ENCODE data around the gene A3GALT2.

The A3GALT2 gene

DNA sequence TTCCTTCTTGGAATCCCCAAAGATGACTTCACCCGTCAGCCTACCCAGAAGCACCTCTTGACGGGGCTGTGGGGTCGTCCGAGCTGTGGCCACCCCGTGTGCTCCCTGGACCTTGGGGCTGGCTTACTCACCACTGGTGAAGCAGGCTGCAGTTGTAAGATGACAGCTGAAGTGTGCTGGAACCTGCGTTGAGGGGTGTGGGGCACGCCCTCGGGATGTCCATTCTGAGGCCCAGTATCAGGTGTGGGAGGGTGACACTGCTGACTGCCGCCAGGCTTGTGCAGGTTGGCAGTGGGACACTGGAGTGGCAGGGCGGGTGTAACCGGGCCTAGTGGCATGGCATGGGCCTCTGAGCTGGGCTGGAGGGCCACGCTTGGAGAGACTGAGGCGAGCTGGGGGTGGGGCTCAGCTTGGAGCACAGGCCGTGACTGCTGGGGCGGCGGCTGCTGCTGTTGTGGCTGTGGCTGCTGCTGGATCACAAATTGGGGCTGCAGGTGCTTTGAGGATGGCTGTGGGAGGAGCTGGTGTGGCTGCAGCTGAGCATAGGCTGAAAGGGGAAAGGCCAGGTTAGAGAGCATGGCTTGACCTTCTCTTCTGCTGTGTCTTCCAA, 33.9 kb upstream of the A3GALT2 start (continued):
- TF ChIP-seq, protein P1, sequence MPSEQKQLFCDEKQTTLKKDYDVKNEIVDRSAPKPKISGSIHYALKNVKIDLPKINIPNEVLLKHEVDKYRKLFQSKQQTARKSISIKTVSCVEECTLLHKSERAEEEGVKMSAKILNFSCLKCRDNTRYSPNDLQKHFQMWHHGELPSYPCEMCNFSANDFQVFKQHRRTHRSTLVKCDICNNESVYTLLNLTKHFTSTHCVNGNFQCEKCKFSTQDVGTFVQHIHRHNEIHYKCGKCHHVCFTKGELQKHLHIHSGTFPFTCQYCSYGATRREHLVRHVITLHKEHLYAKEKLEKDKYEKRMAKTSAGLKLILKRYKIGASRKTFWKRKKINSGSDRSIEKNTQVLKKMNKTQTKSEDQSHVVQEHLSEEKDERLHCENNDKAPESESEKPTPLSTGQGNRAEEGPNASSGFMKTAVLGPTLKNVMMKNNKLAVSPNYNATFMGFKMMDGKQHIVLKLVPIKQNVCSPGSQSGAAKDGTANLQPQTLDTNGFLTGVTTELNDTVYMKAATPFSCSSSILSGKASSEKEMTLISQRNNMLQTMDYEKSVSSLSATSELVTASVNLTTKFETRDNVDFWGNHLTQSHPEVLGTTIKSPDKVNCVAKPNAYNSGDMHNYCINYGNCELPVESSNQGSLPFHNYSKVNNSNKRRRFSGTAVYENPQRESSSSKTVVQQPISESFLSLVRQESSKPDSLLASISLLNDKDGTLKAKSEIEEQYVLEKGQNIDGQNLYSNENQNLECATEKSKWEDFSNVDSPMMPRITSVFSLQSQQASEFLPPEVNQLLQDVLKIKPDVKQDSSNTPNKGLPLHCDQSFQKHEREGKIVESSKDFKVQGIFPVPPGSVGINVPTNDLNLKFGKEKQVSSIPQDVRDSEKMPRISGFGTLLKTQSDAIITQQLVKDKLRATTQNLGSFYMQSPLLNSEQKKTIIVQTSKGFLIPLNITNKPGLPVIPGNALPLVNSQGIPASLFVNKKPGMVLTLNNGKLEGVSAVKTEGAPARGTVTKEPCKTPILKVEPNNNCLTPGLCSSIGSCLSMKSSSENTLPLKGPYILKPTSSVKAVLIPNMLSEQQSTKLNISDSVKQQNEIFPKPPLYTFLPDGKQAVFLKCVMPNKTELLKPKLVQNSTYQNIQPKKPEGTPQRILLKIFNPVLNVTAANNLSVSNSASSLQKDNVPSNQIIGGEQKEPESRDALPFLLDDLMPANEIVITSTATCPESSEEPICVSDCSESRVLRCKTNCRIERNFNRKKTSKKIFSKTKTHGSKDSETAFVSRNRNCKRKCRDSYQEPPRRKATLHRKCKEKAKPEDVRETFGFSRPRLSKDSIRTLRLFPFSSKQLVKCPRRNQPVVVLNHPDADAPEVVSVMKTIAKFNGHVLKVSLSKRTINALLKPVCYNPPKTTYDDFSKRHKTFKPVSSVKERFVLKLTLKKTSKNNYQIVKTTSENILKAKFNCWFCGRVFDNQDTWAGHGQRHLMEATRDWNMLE (tag by site-specific recombination; conservative IDR thresholded peaks at IDR 0.05; ENCODE audit: low read depth) = no peak
- TF ChIP-seq HOXC10 (CRISPR knock-in tag; IDR thresholded peaks at IDR 0.05) = no peak
- TF ChIP-seq ZNF354C (tag by site-specific recombination; IDR thresholded peaks at IDR 0.05; ENCODE audit: borderline replicate concordance, low read depth) = no peak
- TF ChIP-seq ZNF311 (tag by site-specific recombination; IDR thresholded peaks at IDR 0.05; ENCODE audit: borderline replicate concordance) = no peak
- no peak for TF ChIP-seq MYNN (tag by site-specific recombination; IDR thresholded peaks at IDR 0.05; ENCODE audit: borderline replicate concordance)
- TF ChIP-seq ZSCAN5A (tag by site-specific recombination; IDR thresholded peaks at IDR 0.05) = no peak

GRCh38 chr1:33353531-33353930, 32.6 kb upstream of the A3GALT2 start:
- no peak for TF ChIP-seq ZNF335 (tag by site-specific recombination; conservative IDR thresholded peaks at IDR 0.05)
- no peak for TF ChIP-seq ZNF837 (tag by site-specific recombination; IDR thresholded peaks at IDR 0.05)
- no peak for TF ChIP-seq ZNF707 (tag by site-specific recombination; IDR thresholded peaks at IDR 0.05)
- TF ChIP-seq ZNF621 (tag by site-specific recombination; IDR thresholded peaks at IDR 0.05) = no peak
- no peak for TF ChIP-seq YY2 (tag by site-specific recombination; IDR thresholded peaks at IDR 0.05)
- no peak for TF ChIP-seq HOXC10 (CRISPR knock-in tag; IDR thresholded peaks at IDR 0.05)
- no peak for TF ChIP-seq ZNF114 (tag by site-specific recombination; IDR thresholded peaks at IDR 0.05)
- TF ChIP-seq, protein P2, sequence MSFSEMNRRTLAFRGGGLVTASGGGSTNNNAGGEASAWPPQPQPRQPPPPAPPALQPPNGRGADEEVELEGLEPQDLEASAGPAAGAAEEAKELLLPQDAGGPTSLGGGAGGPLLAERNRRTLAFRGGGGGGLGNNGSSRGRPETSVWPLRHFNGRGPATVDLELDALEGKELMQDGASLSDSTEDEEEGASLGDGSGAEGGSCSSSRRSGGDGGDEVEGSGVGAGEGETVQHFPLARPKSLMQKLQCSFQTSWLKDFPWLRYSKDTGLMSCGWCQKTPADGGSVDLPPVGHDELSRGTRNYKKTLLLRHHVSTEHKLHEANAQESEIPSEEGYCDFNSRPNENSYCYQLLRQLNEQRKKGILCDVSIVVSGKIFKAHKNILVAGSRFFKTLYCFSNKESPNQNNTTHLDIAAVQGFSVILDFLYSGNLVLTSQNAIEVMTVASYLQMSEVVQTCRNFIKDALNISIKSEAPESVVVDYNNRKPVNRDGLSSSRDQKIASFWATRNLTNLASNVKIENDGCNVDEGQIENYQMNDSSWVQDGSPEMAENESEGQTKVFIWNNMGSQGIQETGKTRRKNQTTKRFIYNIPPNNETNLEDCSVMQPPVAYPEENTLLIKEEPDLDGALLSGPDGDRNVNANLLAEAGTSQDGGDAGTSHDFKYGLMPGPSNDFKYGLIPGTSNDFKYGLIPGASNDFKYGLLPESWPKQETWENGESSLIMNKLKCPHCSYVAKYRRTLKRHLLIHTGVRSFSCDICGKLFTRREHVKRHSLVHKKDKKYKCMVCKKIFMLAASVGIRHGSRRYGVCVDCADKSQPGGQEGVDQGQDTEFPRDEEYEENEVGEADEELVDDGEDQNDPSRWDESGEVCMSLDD (tag by site-specific recombination; IDR thresholded peaks at IDR 0.05) = no peak
- no peak for TF ChIP-seq SP2 (tag by site-specific recombination; IDR thresholded peaks at IDR 0.05)
- TF ChIP-seq ZNF132 (tag by site-specific recombination; IDR thresholded peaks at IDR 0.05; ENCODE audit: borderline replicate concordance) = no peak
- TF ChIP-seq ZNF610 (tag by site-specific recombination; IDR thresholded peaks at IDR 0.05; ENCODE audit: borderline replicate concordance) = no peak
- TF ChIP-seq KLF16 (tag by site-specific recombination; IDR thresholded peaks at IDR 0.05) = no peak
- Histone ChIP-seq H3K4me3 (ENCODE audit: low read depth, low read length) (no peak overlapping the region), H3K27ac (ENCODE audit: extremely low read depth, low read depth, low read length) (no peak overlapping the region), H3K36me3 (ENCODE audit: control insufficient read depth in 2 of 2, insufficient read depth in 1 of 2, low read length in 2 of 2) (peaks cover 0 to 23% of the 10 kb centered on the region in 2 experiments; a peak in 1 of 3 replicates), H3K9me3 (ENCODE audit: control insufficient read depth, insufficient read depth, low read depth, low read length) (no peaks in the 10 kb centered on the region), H3K4me1 (ENCODE audit: control insufficient read depth, insufficient read depth, low read length) (peaks cover under 1% of the 10 kb centered on the region)
- ChIA-PET POLR2A (no interaction called here), CTCF (no interaction called here)
